Astrocyte (in vitro differentiated cells and primary cell): ENCODE data around the gene NOL4L.
"Not testable (repeated sequence)": the region's sequence is repeated elsewhere in the genome, so short reads cannot be mapped to it uniquely, and the experiment has no call there.

Experiments
- EZH2 ChIP-seq: IDR thresholded peaks from 2 replicates; pipeline ENCODE4 v1.6.1; 2012; ENCODE audit warnings: mild to moderate bottlenecking, low read length, inconsistent platforms; ENCODE audit not compliant: insufficient read depth
- TF ChIP-seq, protein P1 (sequence below): IDR thresholded peaks from 2 replicates; pipeline ENCODE4 v1.5.1; 2011; ENCODE audit warnings: low read depth, mild to moderate bottlenecking, inconsistent platforms, low read length, moderate library complexity; ENCODE audit not compliant: insufficient read depth

DNA sequence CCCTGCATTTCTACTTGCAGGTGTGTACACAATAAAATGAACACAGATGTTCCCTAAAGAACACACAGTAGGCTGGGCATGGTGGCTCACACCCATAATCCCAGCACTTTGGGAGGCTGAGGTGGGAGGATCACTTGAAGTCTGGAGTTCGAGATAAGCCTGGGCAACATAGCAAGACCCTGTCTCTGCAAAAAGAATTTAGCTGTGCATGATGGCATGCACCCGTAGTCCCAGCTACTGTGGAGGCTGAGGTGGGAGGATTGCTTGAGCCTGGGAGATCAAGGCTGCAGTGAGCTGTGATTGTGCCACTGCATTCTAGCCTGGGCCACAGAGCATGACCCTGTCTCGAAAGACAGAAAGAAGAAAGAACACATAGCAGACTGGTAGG lies 93.4 kb downstream of the NOL4L start:
- TF ChIP-seq, protein P1, sequence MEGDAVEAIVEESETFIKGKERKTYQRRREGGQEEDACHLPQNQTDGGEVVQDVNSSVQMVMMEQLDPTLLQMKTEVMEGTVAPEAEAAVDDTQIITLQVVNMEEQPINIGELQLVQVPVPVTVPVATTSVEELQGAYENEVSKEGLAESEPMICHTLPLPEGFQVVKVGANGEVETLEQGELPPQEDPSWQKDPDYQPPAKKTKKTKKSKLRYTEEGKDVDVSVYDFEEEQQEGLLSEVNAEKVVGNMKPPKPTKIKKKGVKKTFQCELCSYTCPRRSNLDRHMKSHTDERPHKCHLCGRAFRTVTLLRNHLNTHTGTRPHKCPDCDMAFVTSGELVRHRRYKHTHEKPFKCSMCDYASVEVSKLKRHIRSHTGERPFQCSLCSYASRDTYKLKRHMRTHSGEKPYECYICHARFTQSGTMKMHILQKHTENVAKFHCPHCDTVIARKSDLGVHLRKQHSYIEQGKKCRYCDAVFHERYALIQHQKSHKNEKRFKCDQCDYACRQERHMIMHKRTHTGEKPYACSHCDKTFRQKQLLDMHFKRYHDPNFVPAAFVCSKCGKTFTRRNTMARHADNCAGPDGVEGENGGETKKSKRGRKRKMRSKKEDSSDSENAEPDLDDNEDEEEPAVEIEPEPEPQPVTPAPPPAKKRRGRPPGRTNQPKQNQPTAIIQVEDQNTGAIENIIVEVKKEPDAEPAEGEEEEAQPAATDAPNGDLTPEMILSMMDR: not testable (repeated sequence)
- TF ChIP-seq EZH2: not testable (repeated sequence)
